ENCODE results near the gene SORCS1.

The SORCS1 gene

GRCh38 chr10:106534441-106534840, 630.1 kb downstream of the SORCS1 start:
- DNase-seq (ENCODE audit: low read depth): no peak

- no peak for DNase-seq (ENCODE audit: low read depth)
Measured at GRCh38 chr10:106528702-106529101, 635.8 kb downstream of the SORCS1 start.

GRCh38 chr10:106525835-106526234, 638.7 kb downstream of the SORCS1 start:
- no peak for DNase-seq (ENCODE audit: low read depth)

Measured in T-helper 22 cell (primary cell).